GM18508 (cell line): ENCODE results near the gene NOTUM.

Source experiments
- ATAC-seq: cut with Tn5 transposase; IDR thresholded peaks from one replicate; pipeline ENCODE4 v1.9.1; 2021; ENCODE audit warnings: moderate number of reproducible peaks; ENCODE audit not compliant: insufficient read depth, unreplicated experiment

Gene NOTUM

DNA sequence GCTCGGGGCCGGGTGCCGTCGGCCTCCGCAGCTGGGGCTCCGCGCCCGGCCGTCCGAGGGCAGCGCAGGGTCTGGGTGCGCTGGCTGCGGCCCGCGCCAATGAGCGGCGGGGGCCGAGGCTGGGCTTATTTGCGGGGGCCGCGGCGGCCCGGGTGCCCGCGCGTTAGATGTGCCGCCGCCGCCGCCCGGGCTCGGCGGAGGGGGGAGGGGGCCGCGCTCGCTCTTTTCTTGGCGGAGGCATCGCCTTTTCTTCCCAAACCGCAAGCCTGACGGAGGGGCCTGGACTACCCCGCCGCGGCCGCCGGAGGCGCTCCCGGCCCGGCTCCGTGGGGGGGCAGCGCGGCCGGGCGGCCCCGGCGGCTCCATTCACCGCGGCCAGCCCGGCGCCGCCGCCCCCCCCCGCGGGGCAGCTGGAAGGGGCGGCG is at the start of gene NOTUM:
Gene NOTUM (minus strand): TSS at position 101 of the 425 bp plus-strand sequence. CDS start 278 bp downstream, outside the sequence.
- no peak for ATAC-seq

DNA sequence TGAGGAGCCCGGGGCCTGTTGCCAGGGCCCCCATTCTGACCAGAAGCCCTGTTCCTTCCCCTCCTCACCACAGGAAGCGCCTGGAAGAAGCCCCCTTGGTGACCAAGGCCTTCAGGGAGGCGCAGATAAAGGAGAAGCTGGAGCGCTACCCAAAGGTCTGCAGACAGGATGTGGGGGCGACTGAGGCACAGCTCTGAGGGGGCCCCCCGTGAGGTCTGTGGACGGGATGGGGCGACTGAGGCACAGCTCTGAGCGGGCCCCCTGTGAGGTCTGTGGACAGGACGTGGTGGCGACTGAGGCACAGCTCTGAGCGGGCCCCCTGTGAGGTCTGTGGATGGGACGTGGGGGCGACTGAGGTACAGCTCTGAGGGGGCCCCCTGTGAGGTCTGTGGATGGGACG is 48.4 kb upstream of the NOTUM start:
- no peak for ATAC-seq

DNA sequence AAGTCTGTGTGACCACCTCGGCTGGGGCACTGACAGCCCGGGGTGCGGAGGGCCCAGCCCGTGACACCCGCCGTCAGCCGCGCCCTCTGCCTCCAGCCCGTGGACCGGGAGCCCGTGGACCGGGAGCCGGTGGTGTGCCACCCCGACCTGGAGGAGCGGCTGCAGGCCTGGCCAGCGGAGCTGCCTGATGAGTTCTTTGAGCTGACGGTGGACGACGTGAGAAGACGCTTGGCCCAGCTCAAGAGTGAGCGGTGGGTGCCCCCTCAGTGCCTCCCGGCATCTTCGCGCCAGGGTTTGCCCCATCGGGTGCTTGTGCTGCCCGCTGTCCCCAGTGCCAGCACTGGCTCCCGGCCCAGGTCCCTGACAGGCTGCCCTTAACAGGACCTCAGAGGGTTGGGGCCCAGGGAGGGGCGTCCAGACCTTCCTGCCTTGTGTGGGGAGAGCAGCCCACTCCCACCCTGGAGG is 48.0 kb upstream of the NOTUM start:
- no peak for ATAC-seq

DNA sequence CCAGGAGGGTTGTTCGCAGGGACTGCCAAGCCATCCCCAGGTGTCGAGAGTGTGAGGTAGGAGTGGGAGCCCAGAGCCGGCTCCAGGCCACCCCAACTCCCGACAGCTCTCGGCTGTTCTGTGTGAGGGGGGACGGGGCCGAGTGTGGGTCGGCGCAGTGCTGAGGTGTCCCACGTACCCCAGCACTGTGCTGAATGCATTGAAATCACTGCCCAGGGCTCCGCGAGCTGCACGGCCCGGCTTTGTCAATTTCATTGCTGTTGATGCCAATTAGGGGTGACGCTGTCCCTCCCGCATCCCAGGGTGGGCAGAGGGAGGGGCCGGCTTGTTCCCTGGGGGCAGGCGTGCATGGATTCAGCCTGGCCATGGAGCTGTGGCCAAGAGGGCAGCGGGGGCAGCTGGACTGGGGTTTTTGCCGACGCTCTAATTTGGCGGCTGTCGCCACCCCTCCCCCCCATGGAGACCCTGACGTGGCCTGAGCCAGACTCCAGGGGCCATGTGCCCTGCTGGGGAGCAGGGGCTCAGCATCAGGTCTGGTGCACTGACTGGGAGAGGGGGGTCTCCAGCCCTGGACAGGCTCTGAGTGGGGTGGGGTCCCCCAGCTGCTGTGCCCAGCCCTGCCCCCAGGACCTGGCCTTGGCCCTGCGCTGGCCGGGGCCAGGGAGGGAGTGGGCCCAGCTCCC is 47.4 kb upstream of the NOTUM start:
- ATAC-seq, result no peak

DNA sequence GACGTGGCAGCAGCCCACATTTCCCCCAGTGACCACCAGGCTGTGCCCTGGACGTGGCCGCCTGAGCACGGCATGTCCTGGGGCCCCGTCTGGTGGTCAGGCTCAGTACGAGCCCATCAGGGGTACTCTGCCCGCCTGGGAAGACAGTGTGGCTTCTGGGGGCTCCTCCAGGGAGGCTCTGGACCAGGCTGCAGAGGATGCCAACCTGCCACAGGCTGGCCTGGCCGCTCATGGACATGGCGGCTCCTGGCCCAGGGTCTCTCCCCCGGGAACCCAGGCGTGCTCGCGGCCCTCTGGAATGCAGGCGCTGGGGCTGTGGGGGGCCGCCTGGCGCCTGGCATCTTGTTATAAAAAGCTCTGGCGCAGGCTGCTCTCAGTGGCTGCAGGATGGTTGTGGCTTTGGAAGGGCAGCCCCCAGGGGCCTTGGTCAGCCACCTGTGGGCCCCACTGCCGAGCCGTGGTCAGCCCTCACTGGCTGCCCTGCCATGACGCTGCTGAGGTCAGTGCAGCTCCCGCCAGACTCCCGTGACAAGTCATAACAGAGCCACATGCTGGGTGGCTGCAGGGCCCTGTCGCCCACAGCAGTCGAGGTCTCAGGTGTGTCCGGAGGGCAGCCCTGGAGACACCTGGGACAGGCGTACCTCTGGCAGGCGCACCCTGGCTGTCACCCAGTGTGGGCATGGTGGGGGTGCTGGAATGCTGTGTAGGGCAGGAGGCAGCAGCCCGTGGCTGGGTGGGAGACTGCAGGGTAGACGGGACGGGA is 46.7 kb upstream of the NOTUM start:
- ATAC-seq, result no peak

DNA sequence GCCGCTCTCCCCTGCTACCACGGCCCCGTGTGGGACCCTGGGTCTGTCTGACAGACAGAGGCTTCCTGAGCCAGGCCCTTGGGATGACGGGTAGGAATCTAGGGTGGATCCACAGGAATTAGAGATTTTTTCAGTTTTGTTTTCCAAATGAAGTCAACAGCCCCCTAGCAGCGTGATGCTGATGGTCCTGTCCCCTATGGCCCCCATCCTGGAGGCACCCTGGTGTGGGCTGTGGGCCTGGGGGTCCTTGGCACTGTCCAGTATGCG is 46.2 kb upstream of the NOTUM start:
- no peak for ATAC-seq

DNA sequence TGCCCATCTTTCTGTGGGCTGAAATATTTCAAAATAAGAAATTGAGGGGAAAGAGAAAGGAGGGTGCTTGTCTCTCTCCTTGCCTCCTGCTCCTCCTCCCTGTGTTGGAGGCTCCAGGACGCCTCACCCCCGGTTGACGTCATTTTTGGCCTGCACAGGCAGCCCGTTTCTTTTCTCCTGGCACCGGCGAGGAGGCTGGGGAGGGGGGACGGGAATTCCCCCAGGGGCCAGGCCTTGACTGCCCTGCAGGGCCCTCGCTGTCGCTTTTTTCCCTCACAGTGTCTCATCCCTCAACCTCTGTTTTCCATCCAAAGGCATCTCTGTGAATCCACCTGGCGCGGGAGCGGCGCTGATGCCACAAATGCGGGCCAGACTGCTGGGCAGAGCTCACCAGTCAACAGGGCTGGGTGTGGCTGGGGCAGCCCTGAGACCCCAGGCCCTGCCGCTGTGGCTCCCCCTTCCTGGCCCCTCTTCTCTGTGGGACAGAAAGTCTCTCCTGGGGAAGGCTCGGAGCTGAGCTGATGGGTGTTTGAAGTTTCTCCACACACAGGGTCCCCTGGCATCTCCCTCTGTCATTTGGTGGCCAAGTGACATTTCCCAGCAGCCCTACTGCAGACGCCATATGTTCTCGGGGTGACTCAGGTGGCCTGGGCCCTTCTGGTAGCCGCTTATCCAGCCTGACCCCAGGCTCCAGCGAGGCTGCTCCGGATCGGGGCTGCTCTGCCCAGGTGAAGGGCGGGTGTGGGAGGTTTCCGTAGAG is 45.7 kb upstream of the NOTUM start:
- ATAC-seq, result no peak

DNA sequence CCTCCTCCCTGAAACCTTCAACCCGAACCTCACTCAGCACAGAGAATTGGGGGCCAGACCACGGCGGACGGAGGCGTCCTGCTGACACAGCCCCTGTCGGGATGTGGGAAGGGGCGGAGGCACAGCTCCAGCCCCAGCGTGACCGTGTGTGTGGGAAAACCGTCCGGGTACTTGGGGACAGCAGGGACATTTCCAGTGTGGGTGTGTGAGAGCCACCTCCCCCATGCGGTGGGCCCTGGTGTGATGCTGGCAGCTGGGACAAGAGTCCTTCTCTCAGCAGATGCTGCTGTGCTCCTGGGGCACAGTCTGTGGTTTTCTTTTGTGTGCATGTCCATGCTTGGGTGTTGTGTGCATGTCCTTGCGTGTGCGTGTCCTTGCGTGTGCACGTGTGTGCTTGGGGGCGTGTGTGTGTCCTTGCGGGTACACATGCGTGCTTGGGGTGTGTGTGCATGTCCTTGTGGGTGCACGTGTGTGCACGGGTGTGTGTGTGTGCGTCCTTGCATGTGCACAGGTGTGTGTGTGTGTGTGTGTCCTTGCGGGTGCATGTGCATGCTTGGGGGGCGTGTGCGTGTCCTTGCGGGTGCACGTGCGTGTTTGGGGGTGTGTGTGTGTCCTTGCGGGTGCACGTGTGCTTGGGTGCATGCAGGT is 44.8 kb upstream of the NOTUM start:
- ATAC-seq, result no peak

DNA sequence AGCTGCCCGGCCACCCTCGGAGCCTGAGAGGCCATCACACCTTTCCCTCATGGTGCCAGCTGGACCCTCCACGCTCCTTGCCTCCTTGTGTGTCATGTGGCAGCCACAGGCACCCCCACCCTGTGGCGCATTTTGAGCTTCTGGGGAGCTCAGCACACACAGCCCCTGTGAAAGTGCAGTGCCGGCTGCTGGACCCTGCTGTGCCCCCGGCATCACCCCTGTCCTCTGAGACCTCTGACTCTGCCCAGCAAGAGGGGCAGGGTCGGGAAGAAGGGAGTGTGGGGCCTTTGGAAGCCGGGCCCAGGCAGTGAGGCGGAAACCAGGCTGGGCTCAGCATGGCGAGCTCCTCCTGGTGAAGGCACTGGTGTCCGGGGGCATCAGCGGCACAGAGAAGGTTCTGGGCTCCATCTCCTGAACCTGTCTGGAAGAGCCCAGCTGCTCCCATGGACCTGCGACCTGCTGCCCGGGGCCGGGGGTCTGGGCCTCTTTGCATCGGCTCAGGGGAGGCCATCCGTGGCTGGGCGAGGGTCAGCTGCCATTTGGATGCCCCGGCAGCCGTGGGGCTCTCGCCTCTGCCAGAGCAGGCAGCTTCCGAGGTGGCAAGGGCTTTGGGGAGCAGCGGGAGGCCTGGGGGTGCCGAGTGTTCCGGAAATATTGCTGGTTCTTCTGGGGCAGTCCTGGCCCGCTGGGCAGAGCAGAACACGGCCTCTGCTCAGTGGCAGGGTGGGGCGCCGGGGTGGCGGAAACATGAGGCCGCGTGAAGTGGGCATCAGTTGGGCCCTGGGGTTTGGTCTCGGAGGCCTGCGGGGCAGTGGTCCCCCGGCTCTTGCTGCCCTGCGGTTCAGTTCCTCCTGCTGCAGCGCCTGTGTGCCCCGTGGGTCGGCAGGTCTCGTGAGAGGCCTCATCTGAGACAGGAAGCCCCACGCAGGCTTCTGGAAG is 43.8 kb upstream of the NOTUM start:
- no peak for ATAC-seq

DNA sequence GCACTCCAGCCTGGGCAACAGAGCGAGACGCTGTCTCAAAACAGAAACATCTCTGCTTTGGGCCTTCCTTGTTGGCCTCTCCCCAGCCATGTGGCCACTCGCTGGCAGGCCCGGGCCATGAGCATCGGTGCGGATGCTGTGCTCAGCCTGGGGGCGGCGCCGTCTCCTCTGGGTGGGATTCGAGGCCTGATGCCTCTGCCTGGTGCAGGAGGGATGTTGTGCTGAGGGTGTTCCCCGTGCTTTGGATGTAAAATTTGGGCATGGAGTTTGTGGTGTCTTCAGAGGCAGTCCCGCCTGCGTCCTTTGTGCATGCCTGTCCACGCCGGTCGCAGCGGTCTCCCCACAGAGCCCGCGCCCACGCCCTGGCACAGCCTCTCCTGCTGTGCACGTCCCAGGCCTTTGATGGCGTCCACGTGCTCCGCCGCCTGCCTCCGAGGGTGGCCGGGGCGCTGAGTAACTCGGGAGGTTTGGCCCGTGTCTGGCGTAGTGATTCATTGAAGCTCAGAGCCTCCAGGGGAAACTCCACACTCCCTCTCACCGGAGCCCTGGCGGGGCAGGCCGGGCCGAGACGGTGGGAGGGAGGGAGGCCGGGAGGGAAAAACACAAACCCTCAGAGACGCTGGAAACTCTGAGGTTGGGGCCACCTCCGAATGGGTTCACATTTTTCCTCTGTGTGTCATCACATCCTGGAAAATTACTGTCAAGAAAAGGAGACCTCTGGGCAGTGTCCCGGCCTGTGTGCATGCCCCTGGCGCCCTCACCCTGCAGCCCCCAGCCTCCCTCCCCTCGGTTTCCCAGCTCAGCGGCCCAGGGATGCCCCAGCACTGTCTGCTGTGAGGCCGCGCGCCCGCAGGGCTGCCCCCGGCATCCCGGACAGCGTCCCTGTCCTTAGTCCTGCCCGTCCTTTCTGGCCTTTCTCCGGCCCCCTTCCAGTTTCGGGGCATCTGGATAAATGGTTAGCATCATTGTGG is 42.7 kb upstream of the NOTUM start:
- no peak for ATAC-seq

DNA sequence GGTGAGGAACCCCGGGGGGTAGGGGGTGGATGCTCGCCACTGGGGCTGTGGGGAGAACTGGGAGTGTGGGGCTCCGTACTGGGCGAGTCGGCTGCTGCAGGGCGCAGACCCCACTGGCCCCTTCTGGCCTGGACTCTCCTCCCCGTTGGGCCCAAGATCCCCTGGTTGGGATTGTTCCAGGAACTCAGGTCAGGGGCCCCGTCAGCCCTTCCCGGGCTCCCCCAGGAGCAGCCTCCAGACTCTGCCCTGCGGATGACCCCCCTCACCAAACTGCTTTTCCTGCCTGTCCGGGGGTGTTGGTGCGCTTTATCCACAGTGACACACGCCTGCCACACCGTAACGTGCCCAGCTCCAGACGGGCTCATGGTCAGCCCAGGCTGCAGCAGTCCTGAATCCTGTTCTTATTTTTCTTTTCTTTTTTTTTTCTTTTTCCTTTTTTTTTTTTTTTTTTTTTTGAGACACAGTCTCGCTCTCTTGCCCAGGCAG is 40.6 kb upstream of the NOTUM start:
- ATAC-seq, result no peak

DNA sequence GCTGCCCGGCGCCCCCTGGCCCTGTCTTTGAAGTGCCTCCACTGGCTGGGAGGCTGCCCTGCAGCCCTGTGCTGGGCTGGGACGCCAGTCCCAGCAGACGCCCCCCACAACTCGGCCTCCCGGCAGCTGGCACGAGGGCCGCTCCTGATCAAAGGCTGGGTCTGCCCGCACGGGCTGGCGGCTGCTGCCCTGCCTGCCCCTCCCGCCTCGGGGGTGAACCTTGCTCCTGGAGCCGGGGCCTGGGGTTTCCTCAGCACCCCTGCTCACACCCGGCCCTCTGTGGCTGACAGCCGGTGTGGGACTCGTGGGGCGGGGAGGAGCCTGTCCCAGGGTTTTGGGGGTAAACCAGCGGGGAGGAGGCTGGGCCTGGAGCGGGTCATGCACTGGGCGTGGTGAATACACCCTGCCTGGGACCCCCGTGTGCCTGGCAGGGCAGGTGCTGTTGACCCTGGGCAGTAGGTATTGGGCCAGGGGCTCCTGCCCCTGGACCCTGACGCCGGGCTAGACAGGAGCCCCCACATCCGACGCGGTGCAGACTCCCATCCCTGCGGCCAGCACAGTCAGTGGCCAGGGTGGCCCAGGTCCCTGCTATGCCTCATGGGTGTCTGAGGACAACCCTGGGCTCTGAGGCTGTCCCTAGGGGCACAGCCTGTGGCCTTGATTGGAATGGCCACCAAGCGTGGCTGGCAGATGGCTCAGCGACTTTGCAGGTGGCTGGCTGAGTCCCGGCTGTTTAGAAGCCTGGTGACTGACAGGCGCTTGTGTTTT is 40.0 kb upstream of the NOTUM start:
- ATAC-seq, result no peak

DNA sequence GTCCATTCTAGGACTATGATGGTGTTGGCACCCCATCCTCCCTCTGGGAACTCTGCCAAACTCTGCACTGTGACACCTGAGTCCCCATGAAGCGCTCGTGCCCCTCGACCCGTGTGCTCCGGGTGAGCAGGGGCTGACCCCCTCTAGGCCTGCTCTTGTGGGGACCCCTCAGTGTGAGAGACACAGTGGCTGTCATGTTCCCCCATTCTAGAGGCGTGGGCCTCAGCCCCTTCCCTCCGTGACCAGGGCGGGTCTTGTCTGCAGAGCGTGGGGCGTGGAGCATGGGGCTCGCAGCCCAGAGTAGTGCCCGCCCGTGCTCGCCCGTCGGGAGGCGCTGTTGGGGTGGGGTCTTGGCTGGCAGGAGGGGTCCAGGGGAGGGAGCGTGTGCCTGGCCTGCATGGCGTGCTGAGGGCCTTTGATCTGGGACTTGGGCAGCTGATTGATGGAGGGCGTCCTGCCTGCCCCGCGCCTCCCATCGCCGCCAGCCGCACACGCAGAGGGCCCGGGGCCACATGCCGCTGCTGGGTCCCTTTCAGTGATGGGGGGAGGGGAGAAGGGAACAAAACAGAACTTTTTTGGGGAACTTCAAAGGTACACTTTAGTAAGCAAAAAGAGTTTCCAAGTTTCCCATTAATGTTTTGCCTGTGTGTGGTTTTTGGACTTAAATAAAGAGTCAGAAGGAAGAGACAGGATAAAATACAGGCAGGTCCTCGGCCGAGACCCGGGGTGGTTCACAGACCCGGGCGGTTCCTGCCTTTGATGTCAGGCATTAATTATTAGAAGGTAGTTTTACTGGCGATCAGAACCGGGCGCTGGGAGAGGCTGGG is 39.2 kb upstream of the NOTUM start:
- ATAC-seq, result no peak

DNA sequence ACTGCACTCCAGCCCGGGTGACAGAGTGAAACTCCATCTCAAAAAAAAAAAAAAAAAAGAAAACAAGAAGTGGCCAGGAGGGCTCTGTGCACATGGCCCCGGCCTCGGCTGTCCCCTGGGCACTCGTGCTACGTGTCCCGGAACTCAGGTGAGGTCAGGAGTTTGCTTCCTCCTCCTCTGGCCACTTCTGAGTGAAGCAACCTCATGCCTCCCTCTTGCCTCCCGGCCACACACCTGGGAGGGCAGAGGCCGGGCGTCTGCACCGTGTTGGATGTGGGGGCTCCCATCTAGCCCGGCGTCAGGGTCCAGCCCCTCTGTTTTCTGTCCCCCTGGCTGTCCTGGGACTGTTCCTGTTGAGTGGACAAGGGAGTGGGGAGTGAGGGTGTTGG is 38.6 kb upstream of the NOTUM start:
- no peak for ATAC-seq

DNA sequence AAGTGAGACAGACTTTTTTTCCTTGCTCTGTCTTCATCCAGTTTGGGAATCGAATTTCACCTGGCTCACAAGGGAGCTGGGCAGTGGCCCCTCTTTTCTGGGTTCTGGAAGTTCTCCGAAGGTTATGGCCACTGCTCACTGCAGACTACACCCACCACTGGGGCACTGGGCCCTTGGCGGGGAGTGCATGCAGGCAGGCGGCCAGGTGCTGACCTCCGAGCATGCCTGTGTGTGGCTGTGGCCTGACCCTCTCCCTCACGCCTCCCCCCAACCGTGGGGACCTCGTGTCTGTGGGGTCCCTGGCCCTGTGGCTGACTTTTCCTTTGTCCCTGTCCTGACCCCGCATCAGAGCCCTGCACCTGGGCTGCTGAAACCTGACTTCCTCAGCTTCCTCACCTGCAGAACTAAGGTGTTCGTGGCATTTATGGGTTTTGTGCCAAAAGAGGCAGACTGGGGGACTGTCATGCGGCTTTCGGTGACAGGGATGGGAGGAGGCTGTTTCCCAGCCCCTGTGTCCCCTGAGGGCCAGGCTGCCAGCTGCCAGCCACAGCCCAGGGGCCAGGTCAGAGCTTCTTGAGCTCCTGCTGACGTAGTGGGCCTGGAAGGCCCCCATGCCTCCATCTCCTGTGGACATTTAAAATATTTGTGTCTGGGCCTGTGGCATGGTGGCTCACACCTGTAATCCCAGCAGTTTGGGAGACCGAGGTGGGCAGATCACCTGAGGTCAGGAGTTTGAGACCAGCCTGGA is 37.9 kb upstream of the NOTUM start:
- ATAC-seq, result no peak

DNA sequence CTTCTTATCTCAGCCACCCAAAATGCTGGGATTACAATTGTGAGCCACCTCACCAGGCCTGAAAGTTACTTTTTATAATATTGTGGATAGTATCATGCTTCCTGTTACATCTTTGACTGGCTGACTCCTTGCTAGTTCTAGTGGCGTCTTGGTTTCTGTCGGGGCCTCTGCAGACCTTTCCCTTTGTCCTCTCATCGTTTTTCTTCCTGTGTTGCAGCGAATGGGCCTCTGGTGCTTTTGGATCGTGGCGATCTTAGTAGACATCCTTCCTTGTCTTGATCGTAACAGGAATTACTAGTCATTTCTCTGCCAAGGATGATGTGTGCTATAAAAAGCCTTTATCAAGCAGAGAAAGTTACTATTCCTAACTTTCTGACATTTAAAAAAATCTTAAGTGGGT is 37.2 kb upstream of the NOTUM start:
- no peak for ATAC-seq
